PC-3 (cell line): ENCODE data around the gene PPP1R3D. TPM values are rescaled to one million over a fixed set of nuclear protein-coding genes. Genes with fewer than 3 reads are reported as not detected.
A peak's percentile ranks its signal among the peaks of the same experiment; 100 is the strongest.

Experiments used
- ATAC-seq: fragments of 200-7000 bp; cut with Tn5 transposase; 2 replicates; pipeline ENCODE4 v1.9.1; 2020; ENCODE audit warnings: mild to moderate bottlenecking, moderate library complexity
- BruUV-seq: library from RNA; stranded (reverse); fragments of 400-500 nt; replicated peaks from 2 replicates; lab custom pipeline; 2021; lab: Mats Ljungman, UMichigan
- CTCF ChIA-PET: fragments of 300-600 bp; sonication (Branson Sonifier 250); formaldehyde crosslinking; loops from one replicate; lab custom pipeline; 2022; ENCODE audit warnings: antibody characterized with exemption; lab: Charles Lee
- POLR2A ChIA-PET: fragments of 300-600 bp; sonication (Branson Sonifier 250); formaldehyde crosslinking; loops from one replicate; lab custom pipeline; 2022; ENCODE audit warnings: antibody characterized with exemption; ENCODE audit not compliant: unreplicated experiment; lab: Charles Lee
- DNase-seq: peaks from one replicate; pipeline ENCODE4 v3.0.0-alpha.2; 2015
- H2AFZ ChIP-seq: fragments of 300-600 bp; sonication (generic); 2 replicates; pipeline ENCODE4 v1.6.0; 2016; ENCODE audit warnings: antibody characterized with exemption, low read length
- H3F3A ChIP-seq: fragments of 300-600 bp; sonication (generic); one replicate; pipeline ENCODE4 v1.6.0; 2017; ENCODE audit warnings: antibody characterized with exemption, low read length, control low read depth, mild to moderate bottlenecking; ENCODE audit not compliant: unreplicated experiment
- H3K27ac ChIP-seq: fragments of 300-600 bp; sonication (generic); 2 replicates; pipeline ENCODE4 v1.5.1; 2016; ENCODE audit warnings: mild to moderate bottlenecking, low read length
- H3K27me3 ChIP-seq: fragments of 300-600 bp; sonication (generic); 2 replicates; pipeline ENCODE4 v1.6.1; 2016; ENCODE audit warnings: low read length, mixed read lengths
- H3K36me3 ChIP-seq: fragments of 300-600 bp; sonication (generic); 2 replicates; pipeline ENCODE4 v1.6.1; 2016; ENCODE audit warnings: low read depth, mixed run types, low read length, mixed read lengths
- H3K4me1 ChIP-seq: fragments of 300-600 bp; sonication (generic); 2 replicates; pipeline ENCODE4 v1.5.1; 2016; ENCODE audit warnings: low read length; ENCODE audit not compliant: insufficient read depth
- H3K4me2 ChIP-seq: fragments of 300-600 bp; sonication (generic); 2 replicates; pipeline ENCODE4 v1.6.0; 2016; ENCODE audit warnings: low read length
- H3K4me3 ChIP-seq: fragments of 300-600 bp; sonication (generic); 2 replicates; pipeline ENCODE4 v1.5.1; 2016; ENCODE audit warnings: mild to moderate bottlenecking, low read length, mixed read lengths
- H3K79me2 ChIP-seq: fragments of 300-600 bp; sonication (generic); 2 replicates; pipeline ENCODE4 v1.6.1; 2017; ENCODE audit warnings: low read length, mixed read lengths
- H3K9ac ChIP-seq: fragments of 300-600 bp; sonication (generic); 2 replicates; pipeline ENCODE4 v1.6.0; 2016; ENCODE audit warnings: mild to moderate bottlenecking, low read length
- H3K9me2 ChIP-seq: fragments of 300-600 bp; sonication (generic); replicated peaks from 2 replicates; pipeline ENCODE4 v1.6.1; 2016; ENCODE audit warnings: mixed run types, low read length, mixed read lengths
- H3K9me3 ChIP-seq: fragments of 300-600 bp; sonication (generic); 2 replicates; pipeline ENCODE4 v1.6.1; 2016; ENCODE audit warnings: low read length, mixed read lengths
- H4K20me1 ChIP-seq: fragments of 300-600 bp; sonication (generic); 2 replicates; pipeline ENCODE4 v1.6.1; 2016; ENCODE audit warnings: low read length, mixed read lengths
- EZH2 ChIP-seq: fragments of 300-600 bp; sonication (generic); IDR thresholded peaks from one replicate; pipeline ENCODE4 v1.6.1; 2017; ENCODE audit warnings: antibody characterized with exemption, mild to moderate bottlenecking, low read length; ENCODE audit not compliant: unreplicated experiment
- EZH2phosphoT487 ChIP-seq: fragments of 300-600 bp; sonication (generic); IDR thresholded peaks from 2 replicates; pipeline ENCODE4 v1.6.1; 2018; ENCODE audit warnings: mild to moderate bottlenecking, antibody characterized with exemption, low read length, borderline replicate concordance
- intact Hi-C: fragments of 100-400 bp; cut with micrococcal nuclease; formaldehyde crosslinking; loops from 2 replicates; pipeline ENCODE4 v1.9.0; 2023
- total RNA-seq: library from RNA; depleted of rRNA; stranded (reverse); fragments of >200 nt; gene quantifications from 2 replicates; pipeline ENCODE4 v1.2.3, GENCODE V29; 2014
- TF ChIP-seq, protein P1 (sequence below): fragments of 300-600 bp; sonication (generic); conservative IDR thresholded peaks from 2 replicates; pipeline ENCODE4 v1.5.1; 2017; ENCODE audit warnings: antibody characterized with exemption, low read depth, mild to moderate bottlenecking, low read length

PPP1R3D gene
- total RNA-seq, 1 experiment from 2014 or later, result 6.3 TPM

DNA sequence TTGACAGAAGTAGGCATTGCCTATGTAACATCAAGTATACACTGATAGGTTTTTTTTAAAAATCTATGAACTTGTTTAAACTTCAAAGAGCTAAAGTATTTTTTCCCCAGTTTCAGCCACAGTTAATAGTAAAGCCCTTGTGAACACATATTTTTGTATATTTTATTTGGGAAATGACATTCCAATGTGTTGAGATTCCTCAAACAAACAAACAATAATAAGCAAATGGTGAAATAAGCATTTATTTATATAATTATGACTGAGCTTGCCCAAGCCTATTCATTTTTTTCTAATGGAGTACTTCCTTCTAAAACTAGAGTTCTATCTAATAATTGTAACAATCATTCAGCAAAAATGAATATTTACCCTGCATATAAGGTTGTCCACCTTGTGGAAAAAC, 19.2 kb downstream of the PPP1R3D start:
- H3K9me2 ChIP-seq, result no peaks in the 10 kb centered on the region
- H3K36me3 ChIP-seq, result no peaks in the 10 kb centered on the region
- H3K27me3 ChIP-seq, result no peaks in the 10 kb centered on the region
- H3K4me2 ChIP-seq, result peak overlapping the region; percentile 40
- ChIA-PET POLR2A (interaction anchor here (1.0 kb wide), 1 partner anchor 72 kb away, joined by 3 read pairs; no protein-coding TSS in a partner anchor), CTCF (interaction anchor here (0.8 kb wide), 1 partner anchor 68 kb away, joined by 3 read pairs; no protein-coding TSS in a partner anchor)
- H3K27ac ChIP-seq, result peak overlapping the region; percentile 13
- no TSS peak for BruUV-seq
- H4K20me1 ChIP-seq, result no peaks in the 10 kb centered on the region
- H3F3A ChIP-seq, result no peaks in the 10 kb centered on the region
- peak; percentile 47 for ATAC-seq
- DNase-seq, result peak; percentile 48
- no peak for TF ChIP-seq EZH2phosphoT487
- TF ChIP-seq, protein P1, sequence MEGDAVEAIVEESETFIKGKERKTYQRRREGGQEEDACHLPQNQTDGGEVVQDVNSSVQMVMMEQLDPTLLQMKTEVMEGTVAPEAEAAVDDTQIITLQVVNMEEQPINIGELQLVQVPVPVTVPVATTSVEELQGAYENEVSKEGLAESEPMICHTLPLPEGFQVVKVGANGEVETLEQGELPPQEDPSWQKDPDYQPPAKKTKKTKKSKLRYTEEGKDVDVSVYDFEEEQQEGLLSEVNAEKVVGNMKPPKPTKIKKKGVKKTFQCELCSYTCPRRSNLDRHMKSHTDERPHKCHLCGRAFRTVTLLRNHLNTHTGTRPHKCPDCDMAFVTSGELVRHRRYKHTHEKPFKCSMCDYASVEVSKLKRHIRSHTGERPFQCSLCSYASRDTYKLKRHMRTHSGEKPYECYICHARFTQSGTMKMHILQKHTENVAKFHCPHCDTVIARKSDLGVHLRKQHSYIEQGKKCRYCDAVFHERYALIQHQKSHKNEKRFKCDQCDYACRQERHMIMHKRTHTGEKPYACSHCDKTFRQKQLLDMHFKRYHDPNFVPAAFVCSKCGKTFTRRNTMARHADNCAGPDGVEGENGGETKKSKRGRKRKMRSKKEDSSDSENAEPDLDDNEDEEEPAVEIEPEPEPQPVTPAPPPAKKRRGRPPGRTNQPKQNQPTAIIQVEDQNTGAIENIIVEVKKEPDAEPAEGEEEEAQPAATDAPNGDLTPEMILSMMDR, result no peak
- TF ChIP-seq EZH2, result no peak
- no peaks in the 10 kb centered on the region for H3K9me3 ChIP-seq
- peaks cover 40% of the 10 kb centered on the region for H3K4me1 ChIP-seq
- no peak overlapping the region for H3K4me3 ChIP-seq
- peak overlapping the region; percentile 42 for H2AFZ ChIP-seq
- intact Hi-C loops, result no loop called here
- H3K9ac ChIP-seq, result no peak overlapping the region
- no peaks in the 10 kb centered on the region for H3K79me2 ChIP-seq

DNA sequence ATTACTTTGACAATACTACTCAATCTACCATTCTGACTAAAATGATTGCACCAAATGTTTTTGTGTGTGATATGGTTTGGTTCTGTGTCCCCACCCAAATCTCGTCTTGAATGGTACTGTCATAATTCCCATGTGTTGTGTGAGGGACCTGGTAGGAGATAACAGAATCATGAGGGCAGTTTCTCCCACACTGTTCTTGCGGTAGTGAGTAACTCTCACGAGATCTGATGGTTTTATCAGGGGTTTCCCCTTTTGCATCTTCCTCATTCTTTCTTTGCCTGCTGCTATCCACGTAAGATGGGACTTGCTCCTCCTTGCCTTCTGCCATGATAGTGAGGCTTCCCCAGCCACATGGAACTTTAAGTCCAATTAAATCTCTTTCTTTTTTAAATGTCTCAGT, 27.5 kb downstream of the PPP1R3D start:
- CTCF ChIA-PET, result no interaction called here

DNA sequence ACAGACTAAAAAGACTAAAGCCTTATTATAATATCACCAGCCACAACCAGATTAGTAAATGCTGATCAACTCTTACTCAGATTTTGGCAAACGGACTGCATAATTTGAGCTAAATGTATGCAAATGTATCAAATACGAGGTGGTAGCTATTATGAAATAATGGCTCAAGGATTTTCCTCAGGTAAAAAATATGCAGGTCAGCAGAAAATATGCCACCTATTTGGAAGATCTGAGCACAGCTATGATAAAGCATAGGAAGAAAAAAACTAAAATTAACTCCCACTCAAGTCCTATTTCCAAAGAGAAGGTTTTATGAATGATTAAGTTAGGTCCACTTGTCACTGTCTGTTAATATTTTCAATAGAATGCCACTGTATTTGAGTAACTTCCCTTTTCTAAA, 29.1 kb downstream of the PPP1R3D start:
- peaks cover 22% of the 10 kb centered on the region for H3K4me1 ChIP-seq
- DNase-seq (no peak), ATAC-seq (no peak)
- H3K4me3 ChIP-seq, result no peak overlapping the region
- H2AFZ ChIP-seq, result no peak overlapping the region
- CTCF ChIA-PET, result no interaction called here
- H3K27me3 ChIP-seq, result no peaks in the 10 kb centered on the region
- H3K79me2 ChIP-seq, result no peaks in the 10 kb centered on the region
- TF ChIP-seq EZH2, result no peak
- TF ChIP-seq, protein P1, result no peak
- no peak for TF ChIP-seq EZH2phosphoT487
- no peaks in the 10 kb centered on the region for H3K36me3 ChIP-seq
- H3K9me2 ChIP-seq, result no peaks in the 10 kb centered on the region
- intact Hi-C loops, result no loop called here
- BruUV-seq, result no TSS peak
- no peak overlapping the region for H3K27ac ChIP-seq
- H3K4me2 ChIP-seq, result no peak overlapping the region
- H3K9me3 ChIP-seq, result no peaks in the 10 kb centered on the region
- POLR2A ChIA-PET, result no interaction called here
- no peaks in the 10 kb centered on the region for H4K20me1 ChIP-seq
- H3K9ac ChIP-seq, result no peak overlapping the region
- H3F3A ChIP-seq, result no peaks in the 10 kb centered on the region

More for the DNA sequence above, 27.5 kb downstream of the PPP1R3D start:
- peaks cover 27% of the 10 kb centered on the region for H3K4me1 ChIP-seq
- no peak overlapping the region for H3K27ac ChIP-seq
- intact Hi-C loops, result no loop called here
- no peaks in the 10 kb centered on the region for H3F3A ChIP-seq
- POLR2A ChIA-PET, result interaction anchor here (0.7 kb wide), 1 partner anchor 40 kb away, joined by 3 read pairs; no protein-coding TSS in a partner anchor
- H3K36me3 ChIP-seq, result no peaks in the 10 kb centered on the region
- no peak overlapping the region for H3K4me2 ChIP-seq
- H3K79me2 ChIP-seq, result no peaks in the 10 kb centered on the region
- H3K4me3 ChIP-seq, result no peak overlapping the region
- no peaks in the 10 kb centered on the region for H3K9me2 ChIP-seq
- H3K9me3 ChIP-seq, result no peaks in the 10 kb centered on the region
- H2AFZ ChIP-seq, result no peak overlapping the region
- ATAC-seq (no peak), DNase-seq (no peak)
- H3K27me3 ChIP-seq, result no peaks in the 10 kb centered on the region
- no peaks in the 10 kb centered on the region for H4K20me1 ChIP-seq
- TF ChIP-seq EZH2 (no peak), EZH2phosphoT487 (no peak)
- TF ChIP-seq, protein P1, result no peak
- BruUV-seq, result no TSS peak
- H3K9ac ChIP-seq, result no peak overlapping the region
